Panc1 (cell line): ENCODE measurements around the gene PRKG1.

Source experiments
- POLR2AphosphoS5 ChIP-seq: IDR thresholded peaks from 2 replicates; pipeline ENCODE4 v1.6.1; 2012; ENCODE audit warnings: mild to moderate bottlenecking, low read depth, low read length, moderate library complexity
- REST ChIP-seq, 2 experiments: IDR thresholded peaks; 2 replicates each; pipeline ENCODE4 v1.6.1; 2011 to 2012; ENCODE audit warnings: low read depth in 2 of 2, control low read depth in 1 of 2, low read length in 1 of 2, mild to moderate bottlenecking in 1 of 2, moderate library complexity in 1 of 2; ENCODE audit not compliant: insufficient read depth in 1 of 2

DNA sequence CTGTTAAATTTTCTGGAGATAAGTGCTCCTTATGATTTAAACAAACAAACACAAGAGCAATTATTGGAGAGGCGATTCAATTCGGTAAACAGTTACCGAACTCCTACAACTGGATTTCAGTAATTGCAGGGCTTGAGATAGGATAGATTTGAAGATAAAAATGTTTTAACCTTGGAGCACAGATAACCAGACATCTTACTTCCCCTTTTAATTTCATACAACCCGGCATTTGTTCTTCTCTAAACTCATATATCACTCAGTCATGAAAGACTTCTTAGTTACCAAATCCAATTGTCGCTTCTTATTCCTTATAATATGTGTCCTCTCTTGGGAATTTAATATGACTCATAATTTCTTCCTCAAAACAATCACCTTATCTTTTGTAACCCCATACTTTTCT lies 861.1 kb downstream of the PRKG1 start:
- TF ChIP-seq POLR2AphosphoS5 (no peak), REST (IDR thresholded peaks at IDR 0.05; ENCODE audit: insufficient read depth in 1 of 2, low read depth in 2 of 2, low read length in 1 of 2) (no peak)
